GM10847 (cell line): ENCODE measurements around the gene CCDC198.

ENCODE experiments used
- POLR2A ChIP-seq: IDR thresholded peaks from 2 replicates; pipeline ENCODE4 v1.6.1; 2011; ENCODE audit not compliant: insufficient read length; ENCODE audit errors: extremely low read depth

Gene CCDC198, protein sequence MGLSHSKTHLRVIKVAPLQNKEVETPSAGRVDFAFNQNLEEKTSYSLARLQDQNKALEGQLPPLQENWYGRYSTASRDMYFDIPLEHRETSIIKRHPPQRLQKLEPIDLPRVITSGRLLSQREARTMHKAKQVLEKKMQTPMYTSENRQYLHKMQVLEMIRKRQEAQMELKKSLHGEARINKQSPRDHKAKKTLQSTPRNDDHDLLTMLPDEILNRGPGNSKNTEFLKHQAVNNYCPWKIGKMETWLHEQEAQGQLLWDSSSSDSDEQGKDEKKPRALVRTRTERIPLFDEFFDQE

DNA sequence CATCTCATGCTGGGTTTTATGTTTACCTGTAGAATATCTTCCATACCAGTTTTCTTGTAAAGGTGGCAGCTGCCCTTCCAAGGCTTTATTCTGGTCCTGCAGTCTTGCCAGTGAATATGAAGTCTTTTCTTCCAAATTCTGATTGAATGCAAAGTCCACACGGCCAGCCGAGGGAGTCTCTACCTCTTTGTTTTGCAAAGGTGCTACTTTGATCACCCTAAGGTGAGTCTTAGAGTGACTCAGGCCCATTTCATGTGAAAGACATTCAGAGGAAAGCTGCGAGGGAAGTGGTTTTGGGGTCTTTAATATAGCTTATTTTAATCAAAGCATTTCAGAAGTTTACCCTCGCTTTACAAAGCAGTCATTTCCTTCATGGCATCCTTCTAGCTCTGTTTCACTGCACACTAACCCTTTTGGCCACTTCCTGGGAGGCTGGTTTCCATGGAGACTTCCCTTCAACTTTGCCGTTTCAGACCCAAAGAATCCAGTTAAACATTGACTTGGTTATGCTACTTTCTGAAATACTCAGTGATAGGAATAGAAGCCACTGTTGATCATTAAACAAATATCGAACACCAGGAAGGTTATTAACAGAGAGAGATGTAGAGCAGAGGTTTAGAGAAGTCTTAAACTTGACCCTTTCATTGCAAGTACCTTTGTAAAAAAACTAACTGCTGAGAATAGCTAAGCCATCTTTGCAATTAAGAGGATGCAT, at the start of gene CCDC198:
CCDC198 (minus strand) TSS at position 391 of the 715 bp plus-strand sequence; CDS start at position 249, 142 bp downstream.
- no peak for TF ChIP-seq POLR2A

DNA sequence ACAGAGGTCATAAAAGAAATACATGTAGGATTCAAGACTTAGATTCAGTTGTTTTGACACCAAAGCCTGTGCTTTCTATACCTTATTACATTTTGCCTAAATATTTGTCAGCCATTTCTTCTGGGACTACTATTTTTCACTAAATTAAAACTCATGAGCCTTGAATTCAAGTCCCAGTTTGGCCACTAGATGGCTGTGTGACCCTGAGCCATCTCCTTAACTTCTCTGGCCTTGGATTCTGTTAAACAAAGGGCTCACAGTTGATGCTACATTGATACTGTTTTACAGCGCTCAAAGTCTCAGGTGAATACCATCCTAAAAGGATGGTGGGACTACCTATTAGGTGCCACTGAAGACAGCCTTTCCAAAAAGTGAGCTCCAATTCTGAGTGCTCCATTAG, 39.6 kb upstream of the CCDC198 start:
- TF ChIP-seq POLR2A = no peak

DNA sequence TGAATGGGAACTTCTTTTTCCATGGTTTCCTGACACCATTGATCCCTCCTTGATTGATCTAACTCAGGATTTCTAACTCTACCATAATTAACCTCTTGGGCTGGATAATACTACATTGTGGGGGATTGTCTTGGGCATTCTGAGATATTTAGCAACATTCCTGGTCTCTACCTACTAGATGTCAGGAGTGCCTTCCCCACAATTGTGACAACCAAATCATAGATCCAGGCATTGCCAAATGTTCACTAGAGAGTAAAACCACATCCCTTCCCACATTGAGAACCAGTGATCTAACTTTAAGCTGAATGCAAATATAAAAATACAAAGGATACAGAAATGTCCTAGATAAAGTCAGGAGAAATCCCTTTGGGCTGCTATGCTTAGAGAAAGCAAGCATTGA, 36.9 kb upstream of the CCDC198 start:
- no peak for TF ChIP-seq POLR2A

DNA sequence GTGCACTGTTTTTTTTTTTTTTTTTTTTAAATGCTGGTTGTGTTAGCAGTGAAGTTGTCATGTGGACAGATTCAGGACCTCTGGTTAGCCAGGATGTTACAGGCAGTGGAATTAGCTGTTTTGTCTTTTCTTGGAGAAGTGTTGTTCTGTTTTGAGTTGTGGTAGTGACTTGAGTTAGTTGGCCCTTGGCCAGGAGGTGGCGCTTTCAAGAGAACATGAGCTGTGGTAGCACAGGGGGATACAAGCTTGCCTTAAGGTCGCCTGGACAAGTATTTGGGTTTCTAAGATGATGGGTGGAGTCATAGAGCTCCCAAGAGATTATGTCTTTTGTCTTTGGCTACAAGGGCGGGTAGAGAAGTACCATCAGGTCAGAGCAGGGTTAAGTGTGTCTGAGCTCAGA, 33.3 kb upstream of the CCDC198 start:
- no peak for TF ChIP-seq POLR2A

DNA sequence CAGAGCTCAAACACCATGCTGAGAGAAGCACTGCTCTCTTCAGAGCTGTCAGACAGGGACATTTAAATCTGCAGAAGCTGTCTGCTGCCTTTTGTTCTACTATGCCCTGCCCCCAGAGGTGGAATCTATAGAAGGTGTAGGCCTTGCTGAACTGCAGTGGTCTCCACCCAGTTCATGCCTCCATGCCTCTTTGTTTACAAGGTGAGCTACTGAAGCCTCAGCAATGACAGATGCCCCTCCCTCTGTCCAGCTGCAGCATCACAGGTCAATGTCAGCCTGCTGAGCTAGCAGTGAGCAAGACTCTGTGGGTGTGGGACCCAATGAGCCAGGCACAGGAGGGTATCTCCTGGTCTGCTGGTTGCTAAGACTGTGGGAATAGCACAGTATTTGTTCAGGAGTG, 25.4 kb upstream of the CCDC198 start:
- TF ChIP-seq POLR2A = no peak

DNA sequence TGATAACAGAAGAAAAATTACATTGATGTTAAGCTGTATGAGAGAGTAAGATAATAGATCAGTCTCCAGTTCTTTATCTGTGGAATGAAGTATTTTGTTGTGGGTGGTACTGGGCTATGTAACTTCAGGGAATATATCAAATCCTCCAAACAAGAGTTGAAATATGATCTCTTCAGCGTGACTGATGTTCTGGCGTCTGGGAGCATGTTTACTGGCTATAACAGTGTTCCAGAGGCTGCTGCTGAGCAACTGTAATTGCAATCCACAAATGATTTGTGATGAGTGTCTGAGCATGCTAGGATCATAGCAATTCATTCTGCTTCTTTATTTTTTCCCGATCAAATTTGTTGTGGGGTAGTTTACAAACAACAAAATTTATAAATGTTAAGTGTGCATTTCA, 18.6 kb upstream of the CCDC198 start:
- TF ChIP-seq POLR2A = no peak

DNA sequence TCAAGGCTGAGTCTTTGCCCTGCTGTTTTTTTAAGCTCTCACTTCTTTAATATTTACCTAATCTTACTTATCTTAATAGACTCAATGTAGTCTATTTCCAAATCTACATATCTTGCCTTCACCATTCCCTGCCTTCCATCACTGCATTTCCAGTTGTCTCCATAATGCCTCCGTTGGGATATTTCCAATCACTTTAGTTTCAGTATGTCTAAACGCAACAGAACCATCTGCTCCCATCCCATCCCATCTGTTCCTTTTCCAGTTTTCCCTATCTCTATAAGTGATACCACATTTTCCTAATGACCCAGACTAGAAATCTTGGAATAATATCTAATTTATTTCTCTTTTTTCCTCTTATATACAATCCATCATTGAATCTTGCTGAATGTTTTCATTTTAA, 15.1 kb upstream of the CCDC198 start:
- no peak for TF ChIP-seq POLR2A

DNA sequence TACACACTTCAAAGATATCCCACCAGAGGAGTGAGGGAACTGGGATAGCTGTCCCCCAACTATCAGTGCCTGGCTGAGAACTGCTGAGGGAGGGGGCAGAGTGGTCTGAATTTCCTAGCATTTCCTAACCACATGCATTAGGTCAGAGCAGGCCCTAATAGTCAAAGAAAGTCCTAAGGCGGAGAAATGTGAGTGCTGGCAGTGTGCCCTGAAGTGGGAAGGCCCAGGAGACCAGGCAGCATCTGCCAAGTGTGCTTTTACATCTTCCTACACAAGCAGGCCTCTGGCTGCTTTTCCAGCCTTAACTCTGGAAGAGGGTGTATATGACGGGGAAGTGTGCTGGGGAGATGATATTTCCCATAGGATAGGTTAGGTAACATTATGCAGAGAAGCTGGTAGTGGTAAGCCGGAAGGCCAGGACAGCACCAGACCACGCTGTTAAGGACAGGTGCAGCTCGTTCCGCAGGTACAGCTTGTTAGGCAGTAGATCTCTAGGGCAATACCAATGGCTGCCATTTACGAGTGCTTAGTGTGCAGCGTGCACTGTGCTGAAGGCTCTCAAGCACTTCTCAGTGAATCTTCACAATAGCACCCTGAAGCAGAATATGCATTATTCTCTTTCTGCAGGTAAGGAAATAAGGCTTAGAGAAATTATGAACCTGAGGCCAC, 9.1 kb upstream of the CCDC198 start:
- TF ChIP-seq POLR2A = no peak

DNA sequence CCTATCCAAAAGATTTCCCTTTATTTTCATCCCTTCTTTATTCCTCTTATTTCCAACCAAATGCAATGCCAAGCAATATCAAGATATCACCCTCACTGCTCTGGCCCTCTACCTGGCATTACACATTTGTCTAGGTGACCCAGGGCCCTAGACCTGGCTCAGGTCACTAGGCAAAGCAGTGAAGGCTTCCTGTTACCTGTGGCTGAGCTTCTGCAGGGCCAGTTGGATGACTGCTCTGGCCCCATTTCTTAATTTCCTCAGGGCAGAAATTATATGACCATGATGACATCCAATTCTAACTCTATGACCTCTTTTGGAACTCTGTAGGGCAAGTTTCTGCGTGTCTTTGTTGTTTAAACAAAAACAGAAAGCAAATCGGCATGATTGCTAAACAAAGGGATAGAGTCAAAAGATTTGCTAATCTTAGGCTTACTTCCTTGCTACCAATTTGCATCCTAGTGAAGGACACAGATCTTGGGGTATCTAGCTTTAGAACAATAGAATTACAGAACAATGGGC, 7.4 kb upstream of the CCDC198 start:
- TF ChIP-seq POLR2A = no peak

DNA sequence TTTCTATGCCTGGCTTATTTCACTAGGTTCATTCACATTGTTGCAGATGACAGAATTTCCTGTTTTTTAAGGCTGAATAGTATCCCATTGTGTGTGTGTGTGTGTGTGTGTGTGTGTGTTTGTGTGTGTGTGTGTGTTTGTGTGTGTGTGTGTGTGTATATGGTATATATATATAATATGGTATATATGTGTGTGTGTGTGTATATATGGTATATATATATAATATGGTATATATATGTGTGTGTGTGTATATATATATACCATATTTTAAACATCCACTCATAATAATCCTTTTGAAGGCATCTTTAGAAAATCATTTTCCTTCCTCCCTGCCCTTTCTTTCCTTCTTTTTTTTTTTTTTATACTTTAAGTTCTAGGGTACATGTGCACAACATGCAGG, 5.0 kb upstream of the CCDC198 start:
- no peak for TF ChIP-seq POLR2A

DNA sequence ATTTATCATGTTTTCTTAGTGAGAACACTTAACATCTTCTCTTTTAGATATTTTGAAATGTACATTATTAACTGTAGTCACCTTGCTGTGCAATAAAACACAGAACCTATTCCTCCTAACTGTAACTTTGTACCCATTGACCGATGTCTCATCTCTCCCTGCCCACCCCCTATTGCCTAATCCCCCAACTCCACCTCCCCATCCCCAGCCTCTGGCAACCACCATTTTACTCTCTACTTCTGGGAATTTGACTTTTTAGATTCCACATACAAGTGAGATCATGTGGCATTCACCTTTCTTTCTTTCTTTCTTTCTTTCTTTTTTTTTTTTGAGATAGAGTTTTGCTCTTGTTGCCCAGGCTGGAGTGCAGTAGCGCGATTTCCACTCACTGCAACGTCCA, 4.4 kb upstream of the CCDC198 start:
- TF ChIP-seq POLR2A = no peak

DNA sequence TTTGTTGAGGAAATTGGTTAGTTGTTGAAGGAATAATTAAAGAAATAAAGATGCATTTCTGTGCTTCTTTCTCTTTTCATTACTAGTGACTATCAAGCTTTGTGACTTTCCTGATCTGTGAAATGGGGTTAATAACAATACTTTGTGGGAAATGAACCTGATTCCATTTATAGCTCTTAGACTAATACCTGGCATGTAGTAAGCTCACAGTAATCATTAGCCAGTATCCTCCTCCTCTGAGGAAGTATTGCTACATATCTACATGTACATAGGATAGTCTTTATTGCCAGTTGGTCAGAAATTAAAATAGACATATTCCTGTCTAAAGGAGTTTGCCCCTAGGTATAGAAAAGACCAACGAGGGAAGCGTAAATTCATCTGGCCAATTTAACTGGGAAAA, 1.8 kb upstream of the CCDC198 start:
- no peak for TF ChIP-seq POLR2A

DNA sequence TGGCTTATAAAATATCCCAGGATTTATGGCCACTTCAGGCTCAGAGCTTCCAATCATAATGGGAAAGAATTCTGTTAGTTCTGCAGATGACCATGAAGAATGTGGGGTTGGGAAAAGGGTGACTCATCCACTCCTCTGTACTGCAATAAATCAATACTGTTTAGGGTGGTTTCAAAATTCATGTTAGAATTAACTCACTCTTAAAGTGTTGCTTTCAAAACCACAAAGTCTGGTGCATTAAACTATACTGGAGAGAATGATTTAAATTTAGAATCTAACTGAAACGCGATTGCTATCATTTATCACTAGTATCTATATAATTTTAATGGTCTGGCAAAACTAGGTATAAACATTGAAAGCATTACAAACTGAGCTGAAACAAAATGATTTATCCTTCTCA, 798 bp downstream of the CCDC198 start:
- no peak for TF ChIP-seq POLR2A

DNA sequence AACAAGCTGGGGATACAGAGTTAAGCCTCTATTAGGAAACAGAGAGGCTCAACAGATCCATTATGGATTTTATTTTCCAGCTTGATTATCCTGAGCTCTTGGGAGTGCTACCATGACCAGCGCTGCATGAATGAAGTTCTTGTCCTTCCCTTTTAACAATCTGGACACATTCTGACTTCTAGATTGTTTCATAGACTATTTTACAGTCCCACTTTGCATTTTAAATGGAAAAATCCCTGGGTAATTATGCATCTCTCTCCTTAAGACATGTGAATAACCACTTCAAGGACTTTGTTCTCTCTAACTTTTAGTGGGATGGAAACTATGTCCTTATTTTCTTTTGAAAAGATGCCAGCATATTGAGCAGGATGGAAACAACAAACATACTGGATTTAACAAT, 2.0 kb downstream of the CCDC198 start:
- TF ChIP-seq POLR2A = no peak

DNA sequence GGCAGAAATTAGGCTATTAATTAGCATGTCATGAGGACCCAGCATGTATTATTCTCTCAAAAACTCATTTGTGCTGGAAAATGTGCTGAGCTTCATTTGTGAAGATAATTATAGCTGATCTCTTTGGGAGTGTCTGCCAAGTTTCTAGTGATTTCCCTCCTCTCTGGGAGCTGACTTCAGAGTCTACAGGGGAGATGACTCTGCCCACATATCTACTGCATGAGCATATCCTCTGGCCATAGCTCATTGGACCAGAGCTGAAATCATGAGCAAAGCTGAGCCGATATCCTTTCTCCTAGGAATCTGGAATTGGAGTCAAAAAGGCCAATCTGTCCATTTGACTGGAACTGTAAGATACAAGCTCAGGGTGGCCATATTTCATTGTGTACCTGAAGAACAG, 5.9 kb downstream of the CCDC198 start:
- no peak for TF ChIP-seq POLR2A

DNA sequence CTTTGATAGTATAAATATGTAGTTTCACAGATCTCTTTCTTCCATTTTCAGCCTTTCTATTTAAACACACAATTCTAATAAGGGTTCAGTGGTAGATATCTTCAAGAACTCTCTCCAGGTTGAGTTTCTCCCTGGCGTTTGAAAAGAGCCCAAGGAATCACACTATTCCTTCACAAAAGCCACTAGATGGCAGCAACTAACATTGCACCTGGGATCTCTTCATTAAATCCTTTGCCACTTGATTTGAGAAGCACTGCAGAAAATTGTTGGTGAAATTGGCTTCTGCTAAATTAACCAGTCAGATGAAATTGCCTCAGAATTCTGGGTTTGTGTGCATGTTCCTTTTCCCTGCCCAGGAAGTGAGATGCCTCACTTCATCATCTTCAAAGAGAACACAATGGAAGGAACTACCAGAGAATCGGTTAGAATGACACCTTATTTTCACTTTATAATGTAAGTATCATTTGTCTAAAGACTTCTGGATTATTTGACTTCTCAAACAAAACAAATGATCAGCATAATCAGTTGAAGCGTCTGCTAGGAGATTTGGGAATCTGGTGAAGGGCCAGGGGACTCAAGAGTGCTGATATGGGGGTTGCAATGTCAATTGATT, 6.8 kb downstream of the CCDC198 start:
- no peak for TF ChIP-seq POLR2A
